GM12865 (cell line): Measurements from ENCODE around the gene DAG1.

ENCODE experiments used
- DNase-seq: peaks from one replicate; pipeline ENCODE4 v3.0.0; 2010; ENCODE audit warnings: low read depth
- H3K4me3 ChIP-seq: 2 replicates; pipeline ENCODE4 v1.5.1; 2011; ENCODE audit warnings: mild to moderate bottlenecking, low read depth, low read length, control low read depth
- CTCF ChIP-seq: IDR thresholded peaks from 2 replicates; pipeline ENCODE4 v1.5.1; 2011; ENCODE audit warnings: low read length, control low read depth, low read depth, inconsistent platforms; ENCODE audit not compliant: insufficient read depth; ENCODE audit errors: missing control alignments

Gene DAG1

GRCh38 chr3:49500205-49500731, 30.2 kb downstream of the DAG1 start:
- H3K4me3 ChIP-seq, result no peak overlapping the region
- TF ChIP-seq CTCF, result no peak
- no peak for DNase-seq

GRCh38 chr3:49500732-49501609, 30.9 kb downstream of the DAG1 start:
- DNase-seq, result no peak
- no peak overlapping the region for H3K4me3 ChIP-seq
- TF ChIP-seq CTCF, result no peak

GRCh38 chr3:49501842-49502241, 31.8 kb downstream of the DAG1 start:
- H3K4me3 ChIP-seq, result no peak overlapping the region
- TF ChIP-seq CTCF, result no peak
- DNase-seq, result no peak

GRCh38 chr3:49506906-49507305, 36.8 kb downstream of the DAG1 start:
- no peak for DNase-seq
- no peak overlapping the region for H3K4me3 ChIP-seq
- TF ChIP-seq CTCF, result no peak

- no peak overlapping the region for H3K4me3 ChIP-seq
- DNase-seq, result no peak
- TF ChIP-seq CTCF, result no peak
Measured at GRCh38 chr3:49509028-49509561, 39.0 kb downstream of the DAG1 start.

GRCh38 chr3:49511639-49512038, 41.6 kb downstream of the DAG1 start:
- TF ChIP-seq CTCF, result no peak
- no peak for DNase-seq
- H3K4me3 ChIP-seq, result no peak overlapping the region
